Gastrocnemius medialis (tissue), 4 donors: ENCODE results near the gene XXYLT1.

Experiments used
- CTCF ChIP-seq, 5 experiments: fragments of 450-650 bp in 3 of 5; fragments of 200-600 bp in 2 of 5; sonication (generic) in 2 of 5; IDR thresholded peaks in 4 of 5; conservative IDR thresholded peaks in 1 of 5; 1 replicate in 4 of 5; 2 replicates in 1 of 5; pipeline ENCODE4 v1.5.1; 2016 to 2019; ENCODE audit warnings: antibody characterized with exemption in 5 of 5, mild to moderate bottlenecking in 3 of 5, moderate library complexity in 3 of 5
- POLR2A ChIP-seq, 2 donors: fragments of 450-650 bp; IDR thresholded peaks; one replicate each; pipeline ENCODE4 v1.6.1; 2017; ENCODE audit warnings: antibody characterized with exemption in 2 of 2, mild to moderate bottlenecking in 2 of 2, moderate library complexity in 2 of 2

- TF ChIP-seq CTCF (IDR thresholded peaks at IDR 0.05 in 4 of 5, conservative IDR thresholded peaks at IDR 0.05 in 1 of 5) (no peak), POLR2A (IDR thresholded peaks at IDR 0.05) (no peak)
Observed at GRCh38 chr3:195059471-195060216, 211.3 kb downstream of the XXYLT1 start.
